KBM-7 (cell line): ENCODE results near the gene SLC17A8.
"Not testable (repeated sequence)": the region's sequence is repeated elsewhere in the genome, so short reads cannot be mapped to it uniquely, and the experiment has no call there.

ENCODE experiments used
- DNase-seq: peaks from one replicate; pipeline ENCODE4 v3.0.0-alpha.2; 2015
- in situ Hi-C: fragments of 300-500 bp; cut with MboI; formaldehyde crosslinking; loops from 2 replicates; pipeline ENCODE4 v1.14.3; 2020; ENCODE audit warnings: low sequenced_read_pairs, low pct_unique_long_range_greater_than_20kb, mixed read lengths

SLC17A8 gene

GRCh38 chr12:100356644-100357223 is at the start of gene SLC17A8:
Gene SLC17A8 (plus strand): TSS chr12:100357074. CDS start chr12:100357392, 318 bp downstream.
- DNase-seq = no peak
- in situ Hi-C loops = no loop called here

- in situ Hi-C loops, DNase-seq: not testable (repeated sequence)
These were observed 48.7 kb upstream of the SLC17A8 start for GRCh38 chr12:100308138-100308537.

GRCh38 chr12:100311317-100311716 is 45.6 kb upstream of the SLC17A8 start:
- DNase-seq = no peak
- in situ Hi-C loops = no loop called here

- no peak for DNase-seq
- in situ Hi-C loops = no loop called here
These were observed 39.5 kb upstream of the SLC17A8 start for GRCh38 chr12:100317371-100317770.

- DNase-seq = no peak
- in situ Hi-C loops = no loop called here
These were observed 32.4 kb upstream of the SLC17A8 start for GRCh38 chr12:100324498-100324897.

- in situ Hi-C loops = no loop called here
These were observed 30.7 kb upstream of the SLC17A8 start for GRCh38 chr12:100326208-100326607.

GRCh38 chr12:100329800-100330199 is 27.1 kb upstream of the SLC17A8 start:
- DNase-seq = no peak
- in situ Hi-C loops = no loop called here

More at GRCh38 chr12:100326208-100326607, 30.7 kb upstream of the SLC17A8 start:
- no peak for DNase-seq

- in situ Hi-C loops = no loop called here
These were observed 25.0 kb upstream of the SLC17A8 start for GRCh38 chr12:100331871-100332270.

GRCh38 chr12:100332852-100333251 is 24.0 kb upstream of the SLC17A8 start:
- no peak for DNase-seq
- in situ Hi-C loops = no loop called here

More at GRCh38 chr12:100331871-100332270, 25.0 kb upstream of the SLC17A8 start:
- no peak for DNase-seq

GRCh38 chr12:100337299-100337698 is 19.6 kb upstream of the SLC17A8 start:
- in situ Hi-C loops = no loop called here
- no peak for DNase-seq

GRCh38 chr12:100337727-100338126 is 19.1 kb upstream of the SLC17A8 start:
- no peak for DNase-seq
- in situ Hi-C loops = no loop called here

GRCh38 chr12:100339071-100339470 is 17.8 kb upstream of the SLC17A8 start:
- in situ Hi-C loops = no loop called here

GRCh38 chr12:100342897-100343296 is 14.0 kb upstream of the SLC17A8 start:
- in situ Hi-C loops, DNase-seq: not testable (repeated sequence)

More at GRCh38 chr12:100339071-100339470, 17.8 kb upstream of the SLC17A8 start:
- no peak for DNase-seq

GRCh38 chr12:100344351-100344750 is 12.5 kb upstream of the SLC17A8 start:
- DNase-seq, in situ Hi-C loops: not testable (repeated sequence)

- no peak for DNase-seq
- in situ Hi-C loops = no loop called here
These were observed 11.7 kb upstream of the SLC17A8 start for GRCh38 chr12:100345020-100345767.

- in situ Hi-C loops = no loop called here
- peak; percentile 10 for DNase-seq
These were observed 10.2 kb upstream of the SLC17A8 start for GRCh38 chr12:100346660-100347059.

GRCh38 chr12:100348657-100349454 is 8.0 kb upstream of the SLC17A8 start:
- in situ Hi-C loops = no loop called here

GRCh38 chr12:100359248-100359647 is 2.4 kb downstream of the SLC17A8 start:
- in situ Hi-C loops = no loop called here
- DNase-seq = no peak

More at GRCh38 chr12:100348657-100349454, 8.0 kb upstream of the SLC17A8 start:
- DNase-seq = peak; percentile 40

GRCh38 chr12:100359822-100360221 is 2.9 kb downstream of the SLC17A8 start:
- no peak for DNase-seq
- in situ Hi-C loops = no loop called here

- in situ Hi-C loops = no loop called here
- no peak for DNase-seq
These were observed 3.6 kb downstream of the SLC17A8 start for GRCh38 chr12:100360450-100360849.
